Fibroblast of skin of scalp (primary cell): ENCODE measurements around the gene TRAFD1. TPM values are rescaled to one million over a fixed set of nuclear protein-coding genes. Genes with fewer than 3 reads are reported as not detected.
"Not testable (repeated sequence)": the region's sequence is repeated elsewhere in the genome, so short reads cannot be mapped to it uniquely, and the experiment has no call there.

Experiments used
- DNase-seq: peaks from one replicate; pipeline ENCODE4 v3.0.0-alpha.2; 2013
- polyA plus RNA-seq, 2 experiments: library from polyadenylated mRNA; unstranded; fragments of 120-200 nt; gene quantifications; one replicate each; pipeline ENCODE4 v1.2.1, GENCODE V29; 2013; ENCODE audit not compliant: insufficient read length in 2 of 2

The TRAFD1 gene, protein sequence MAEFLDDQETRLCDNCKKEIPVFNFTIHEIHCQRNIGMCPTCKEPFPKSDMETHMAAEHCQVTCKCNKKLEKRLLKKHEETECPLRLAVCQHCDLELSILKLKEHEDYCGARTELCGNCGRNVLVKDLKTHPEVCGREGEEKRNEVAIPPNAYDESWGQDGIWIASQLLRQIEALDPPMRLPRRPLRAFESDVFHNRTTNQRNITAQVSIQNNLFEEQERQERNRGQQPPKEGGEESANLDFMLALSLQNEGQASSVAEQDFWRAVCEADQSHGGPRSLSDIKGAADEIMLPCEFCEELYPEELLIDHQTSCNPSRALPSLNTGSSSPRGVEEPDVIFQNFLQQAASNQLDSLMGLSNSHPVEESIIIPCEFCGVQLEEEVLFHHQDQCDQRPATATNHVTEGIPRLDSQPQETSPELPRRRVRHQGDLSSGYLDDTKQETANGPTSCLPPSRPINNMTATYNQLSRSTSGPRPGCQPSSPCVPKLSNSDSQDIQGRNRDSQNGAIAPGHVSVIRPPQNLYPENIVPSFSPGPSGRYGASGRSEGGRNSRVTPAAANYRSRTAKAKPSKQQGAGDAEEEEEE
- 23.7 TPM for polyA plus RNA-seq (2013, experiment 1 of 2; ENCODE audit: insufficient read length)
- polyA plus RNA-seq (2013, experiment 2 of 2; ENCODE audit: insufficient read length) = 23.3 TPM

GRCh38 chr12:112125250-112125999 is at the start of gene TRAFD1:
Gene TRAFD1, plus strand, starts transcription at chr12:112125560. Its CDS starts 4,963 bp downstream, at chr12:112130523.
- peak; percentile 96 for DNase-seq

DNA sequence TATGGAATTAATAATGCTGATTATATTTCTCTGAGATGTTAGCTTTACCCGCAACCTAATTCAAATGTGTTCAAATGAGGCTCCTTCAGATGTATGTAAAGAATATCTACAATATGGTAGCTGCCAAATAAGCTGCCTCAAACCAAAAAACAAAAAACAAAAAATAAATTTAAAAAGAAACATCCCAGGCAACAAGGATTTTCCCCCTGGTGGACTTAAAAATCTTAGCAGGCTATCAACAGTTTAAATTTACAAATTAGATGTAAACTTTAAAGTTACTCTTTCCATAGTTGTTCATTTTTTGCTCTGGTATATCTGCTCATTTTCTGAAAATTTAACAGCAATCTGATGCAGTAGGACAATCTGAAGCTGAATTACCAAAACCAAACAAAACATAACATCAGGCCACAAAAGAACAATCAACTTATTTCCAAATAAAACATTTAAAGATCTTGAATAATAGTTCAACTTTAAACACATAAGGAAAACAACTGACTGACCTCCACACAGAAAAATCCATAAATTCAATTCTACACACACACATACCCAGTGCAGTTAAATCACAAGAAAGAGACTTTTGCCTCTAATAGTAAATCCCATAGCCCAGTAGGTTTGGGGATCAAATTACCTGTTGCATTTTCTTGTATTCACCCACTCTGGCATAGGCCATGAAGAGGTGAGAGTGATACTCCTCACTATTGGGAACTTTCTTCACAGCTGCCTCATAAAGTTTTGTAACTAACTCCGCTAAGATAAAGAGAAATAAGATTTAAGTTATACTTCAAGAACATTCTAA is 38.1 kb upstream of the TRAFD1 start:
- DNase-seq = no peak

GRCh38 chr12:112087851-112088250 is 37.5 kb upstream of the TRAFD1 start:
- no peak for DNase-seq

- no peak for DNase-seq
Observed at GRCh38 chr12:112091563-112091962, 33.8 kb upstream of the TRAFD1 start.

DNA sequence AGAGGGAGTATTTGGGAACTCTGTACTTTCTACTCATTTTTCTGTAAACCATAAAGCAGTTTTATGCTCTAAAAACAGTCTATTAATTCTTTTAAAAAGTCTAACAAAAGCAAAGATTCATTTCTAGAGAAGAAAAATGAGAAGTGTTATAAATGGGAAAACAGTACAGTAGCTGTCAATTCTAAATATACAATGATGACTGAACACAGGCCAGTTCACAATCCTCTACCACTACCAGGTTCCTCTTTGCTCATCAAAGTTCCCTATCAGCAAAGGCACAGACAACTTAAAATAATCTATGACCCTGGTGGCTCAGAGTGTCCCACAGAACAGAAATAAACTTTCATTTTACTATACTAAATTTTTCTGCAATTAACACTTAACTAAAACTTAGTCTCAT is 29.3 kb upstream of the TRAFD1 start:
- DNase-seq = no peak

GRCh38 chr12:112096667-112097066 is 28.7 kb upstream of the TRAFD1 start:
- peak; percentile 55 for DNase-seq

DNA sequence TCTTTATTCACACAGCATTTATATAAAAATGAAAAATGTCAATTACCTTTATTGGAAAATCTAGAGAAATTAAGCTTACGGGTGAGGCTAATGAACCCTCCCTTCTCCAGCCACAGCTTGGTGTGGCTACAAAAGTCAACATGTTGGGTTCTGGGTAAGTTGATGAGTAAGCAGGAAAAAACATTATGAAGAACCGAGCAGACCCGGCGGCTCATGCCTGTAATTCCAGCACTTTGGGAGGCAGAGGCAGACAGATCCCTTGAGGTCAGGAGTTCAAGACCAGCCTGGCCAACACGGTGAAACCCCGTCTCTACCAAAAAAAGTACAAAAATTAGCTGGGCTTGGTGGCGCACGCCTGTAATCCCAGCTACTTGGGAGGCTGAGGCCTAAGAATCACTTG is 27.7 kb upstream of the TRAFD1 start:
- no peak for DNase-seq

DNA sequence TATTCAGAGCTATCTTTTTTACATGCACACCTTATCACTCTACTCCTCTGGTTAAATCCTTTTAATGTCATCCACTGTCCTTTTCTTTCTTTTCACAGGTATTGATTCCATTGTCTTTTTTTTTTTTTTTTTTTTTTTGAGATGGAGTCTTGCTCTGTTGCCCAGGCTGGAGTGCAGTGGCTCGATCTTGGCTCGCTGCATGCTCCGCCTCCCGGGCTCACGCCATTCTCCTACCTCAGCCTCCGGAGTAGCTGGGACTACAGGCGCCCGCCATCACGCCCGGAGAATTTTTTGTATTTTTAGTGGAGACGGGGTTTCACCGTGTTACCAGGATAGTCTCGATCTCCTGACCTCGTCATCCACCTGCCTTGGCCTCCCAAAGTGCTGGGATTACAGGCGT is 24.9 kb upstream of the TRAFD1 start:
- DNase-seq = not testable (repeated sequence)

- no peak for DNase-seq
Observed at GRCh38 chr12:112102127-112102526, 23.2 kb upstream of the TRAFD1 start.

DNA sequence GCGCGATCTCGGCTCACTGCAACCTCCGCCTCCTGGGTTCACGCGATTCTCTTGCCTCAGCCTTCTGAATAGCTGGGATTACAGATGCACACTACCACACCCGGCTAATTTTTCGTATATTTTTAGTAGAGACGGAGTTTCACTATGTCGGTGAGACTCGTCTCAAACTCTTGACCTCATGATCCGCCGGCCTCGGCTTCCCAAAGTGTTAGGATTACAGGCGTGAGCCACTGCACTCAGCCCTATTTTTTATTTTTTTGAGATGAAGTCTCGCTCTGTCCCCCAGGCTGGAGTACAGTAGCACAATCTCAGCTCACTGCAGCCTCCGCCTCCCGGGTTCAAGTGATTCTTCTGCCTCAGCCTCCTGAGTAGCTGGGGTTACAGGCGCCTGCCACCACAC is 22.6 kb upstream of the TRAFD1 start:
- not testable (repeated sequence) for DNase-seq

GRCh38 chr12:112103758-112104503 is 21.4 kb upstream of the TRAFD1 start:
- no peak for DNase-seq

- DNase-seq = no peak
Observed at GRCh38 chr12:112105891-112106290, 19.5 kb upstream of the TRAFD1 start.

- no peak for DNase-seq
Observed at GRCh38 chr12:112107306-112108201, 17.8 kb upstream of the TRAFD1 start.

- peak; percentile 89 for DNase-seq
Observed at GRCh38 chr12:112108202-112109079, 16.9 kb upstream of the TRAFD1 start, which contains the start of gene NAA25. Gene NAA25, minus strand, starts transcription at chr12:112108783. Its CDS starts 10 bp downstream, at chr12:112108773.

DNA sequence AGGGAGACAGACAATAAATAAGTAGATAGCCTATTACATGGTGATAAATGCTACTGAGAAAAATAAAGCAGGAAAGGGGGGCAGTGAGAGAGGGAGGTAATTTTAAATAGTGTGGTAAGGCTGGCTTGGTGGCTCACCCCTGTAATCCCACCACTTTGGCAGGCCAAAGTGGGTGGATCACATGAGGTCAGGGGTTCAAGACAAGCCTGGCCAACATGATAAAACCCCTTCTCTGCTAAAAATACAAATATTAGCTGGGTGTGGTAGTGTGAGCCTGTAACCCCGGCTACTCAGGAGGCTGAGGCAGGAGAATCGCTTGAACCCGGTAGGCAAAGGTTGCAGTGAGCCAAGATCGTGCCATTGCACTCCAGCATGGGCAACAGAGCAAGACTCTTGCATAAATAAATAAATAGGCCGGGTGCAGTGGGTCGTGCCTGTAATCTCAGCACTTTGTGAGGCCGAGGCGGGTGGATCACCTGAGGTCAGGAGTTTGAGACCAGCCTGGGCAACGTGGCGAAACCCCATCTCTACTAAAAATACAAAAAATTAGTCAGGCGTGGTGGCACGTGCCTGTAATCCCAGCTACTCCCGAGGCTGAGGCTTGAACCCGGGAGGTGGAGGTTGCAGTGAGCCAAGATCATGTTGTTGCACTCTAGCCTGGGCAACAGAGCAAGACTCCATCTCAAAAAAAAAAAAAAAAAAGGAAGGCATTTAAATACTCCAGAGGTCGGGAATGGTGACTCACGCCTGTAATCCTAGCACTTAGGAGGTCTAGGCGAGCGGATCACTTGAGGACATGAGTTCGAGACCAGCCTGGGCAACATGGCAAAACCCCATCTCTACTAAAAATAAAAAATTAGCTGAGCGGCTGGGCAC is 14.3 kb upstream of the TRAFD1 start:
- not testable (repeated sequence) for DNase-seq

- no peak for DNase-seq
Observed at GRCh38 chr12:112111931-112112330, 13.4 kb upstream of the TRAFD1 start.

DNA sequence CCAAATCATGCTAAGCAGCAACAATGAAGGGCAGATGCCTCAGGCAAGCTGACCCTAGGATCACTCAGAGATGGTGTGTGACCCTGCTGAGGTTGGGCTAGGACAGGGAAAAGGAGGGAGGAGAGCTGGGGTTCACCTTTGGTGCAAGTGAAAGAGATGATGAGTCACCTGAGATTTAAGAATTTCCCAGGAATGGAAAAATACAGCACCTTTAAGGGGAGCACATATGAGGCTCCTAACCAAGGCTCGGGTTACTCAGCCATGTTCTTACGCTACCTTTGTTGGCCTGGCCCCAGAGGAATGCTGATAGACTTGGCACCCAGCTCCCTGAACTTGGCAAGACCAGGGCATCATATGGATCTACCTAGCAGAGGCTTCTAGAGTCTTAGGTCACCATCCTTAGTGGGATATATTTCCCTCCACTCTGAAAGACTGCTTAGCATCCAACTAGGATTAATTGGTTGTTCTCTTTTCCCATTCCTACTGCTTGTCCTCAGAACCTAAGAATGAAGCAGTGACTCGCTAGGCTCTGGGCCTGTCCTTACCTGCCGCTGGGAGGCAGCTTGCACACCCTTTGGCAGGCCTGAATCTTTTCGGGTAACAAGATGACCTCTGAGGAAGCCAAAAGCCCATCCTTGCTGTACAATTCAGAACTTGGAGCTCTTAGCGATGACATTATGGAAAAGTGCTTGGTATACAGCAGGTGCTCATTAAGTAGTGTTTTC is 12.8 kb upstream of the TRAFD1 start:
- no peak for DNase-seq
